Stimulated activated CD8-positive, alpha-beta memory T cell treated with anti-CD3 and anti-CD28 coated beads, Interleukin-4, amount 100 ng/mL, for 48 hours (primary cell): ENCODE measurements around the gene BCLAF3.

ENCODE experiments used
- DNase-seq: peaks from one replicate; pipeline ENCODE4 v3.0.0-alpha.2; 2020

BCLAF3 gene

DNA sequence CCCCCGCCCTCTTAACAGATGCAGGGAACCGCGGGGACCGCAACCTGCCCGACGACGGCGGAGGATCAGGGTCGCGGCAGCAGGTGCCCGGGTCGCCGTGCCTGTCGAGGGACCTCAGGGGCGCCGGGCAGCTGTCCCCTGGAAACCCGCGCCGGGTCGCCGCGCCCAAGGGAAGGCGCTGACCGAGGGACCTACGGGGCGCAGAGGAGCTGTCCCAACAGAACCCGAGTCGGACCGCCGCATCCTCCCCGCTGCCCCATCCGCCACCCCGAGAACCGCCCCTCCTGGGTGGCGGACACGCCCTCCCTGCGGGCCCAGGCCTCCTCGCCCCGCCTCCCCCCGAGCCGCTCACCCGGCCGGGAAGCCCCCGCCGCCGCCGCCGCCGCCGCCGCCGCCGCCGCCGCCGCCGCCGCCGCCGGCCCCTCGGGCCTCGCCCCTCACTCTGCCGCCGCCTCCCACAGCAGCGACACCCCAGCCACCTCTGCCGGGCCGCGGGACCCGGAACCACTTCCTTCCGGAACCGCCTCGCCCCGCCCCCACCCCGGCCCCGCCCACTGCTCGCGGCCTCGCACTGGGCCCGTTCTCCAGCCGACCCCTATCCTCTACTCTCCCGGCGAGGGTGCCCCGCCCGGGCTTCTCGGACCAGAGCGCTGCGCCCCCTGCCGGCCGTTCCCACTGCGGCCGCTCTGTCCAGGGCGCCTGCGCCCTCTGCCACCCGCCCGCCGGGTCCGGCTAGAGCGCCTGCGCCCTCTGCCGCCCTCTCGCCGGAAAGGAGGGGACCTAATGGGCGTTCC lies at the start of gene BCLAF3:
BCLAF3 (minus strand) TSS at position 506 of the 794 bp plus-strand sequence. CDS start 20,797 bp downstream, outside the sequence.
- peak; percentile 91 for DNase-seq

DNA sequence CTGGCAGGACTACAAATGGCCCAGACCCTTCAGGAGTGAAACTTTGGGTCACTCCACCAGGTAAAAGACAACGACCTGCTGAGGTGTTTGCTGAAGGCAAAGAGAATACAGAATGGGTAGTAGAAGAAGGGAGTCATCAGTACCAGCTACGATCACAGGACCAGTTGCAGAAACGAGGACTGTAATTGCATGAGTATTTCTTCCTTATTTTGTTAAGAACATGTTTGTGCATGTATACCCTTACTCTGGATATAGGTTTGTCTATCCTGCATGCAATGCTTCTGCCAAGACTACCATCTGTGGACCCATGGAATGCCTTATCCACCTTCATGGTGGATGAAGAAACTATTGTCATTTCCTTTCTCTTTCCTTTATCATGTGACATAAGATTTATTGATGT lies 48.1 kb upstream of the BCLAF3 start:
- no peak for DNase-seq

DNA sequence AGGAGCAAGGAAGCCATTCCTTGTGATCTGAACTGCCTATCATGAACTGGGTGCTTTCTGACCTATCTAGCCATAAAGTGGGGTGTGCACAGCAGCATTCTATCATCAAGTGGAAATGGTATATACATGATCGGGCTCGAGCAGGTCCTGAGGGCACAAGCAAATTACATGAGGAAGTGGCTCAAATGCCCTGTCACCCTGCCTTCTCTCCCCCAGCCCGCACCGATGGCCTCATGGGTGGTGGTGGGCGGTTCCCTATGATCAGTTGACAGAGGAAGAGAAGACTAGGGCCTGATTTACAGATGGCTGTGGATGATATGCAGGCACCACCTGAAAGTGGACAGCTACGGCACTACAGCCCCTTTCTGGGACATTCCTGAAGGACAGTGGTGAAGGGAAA lies 46.3 kb upstream of the BCLAF3 start:
- DNase-seq = no peak

DNA sequence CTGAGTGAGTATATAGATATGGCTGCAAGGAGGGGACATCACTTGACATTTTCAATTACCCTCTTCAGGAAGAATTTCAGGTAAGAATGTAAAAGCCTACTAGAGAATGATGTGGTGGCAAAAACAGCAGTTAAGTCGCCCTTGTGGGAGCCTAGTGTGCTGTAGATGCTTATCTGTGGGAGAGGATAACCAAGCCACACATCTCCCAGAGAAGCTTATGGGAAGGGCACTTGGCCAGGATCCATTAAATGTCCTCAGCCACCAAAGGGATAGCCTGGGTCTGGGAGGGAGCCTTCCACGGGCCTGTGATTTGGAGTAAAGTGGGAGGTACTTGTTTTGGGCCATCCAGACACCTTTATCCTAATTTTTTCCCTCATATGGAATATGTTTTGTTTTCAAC lies 41.3 kb upstream of the BCLAF3 start:
- no peak for DNase-seq

DNA sequence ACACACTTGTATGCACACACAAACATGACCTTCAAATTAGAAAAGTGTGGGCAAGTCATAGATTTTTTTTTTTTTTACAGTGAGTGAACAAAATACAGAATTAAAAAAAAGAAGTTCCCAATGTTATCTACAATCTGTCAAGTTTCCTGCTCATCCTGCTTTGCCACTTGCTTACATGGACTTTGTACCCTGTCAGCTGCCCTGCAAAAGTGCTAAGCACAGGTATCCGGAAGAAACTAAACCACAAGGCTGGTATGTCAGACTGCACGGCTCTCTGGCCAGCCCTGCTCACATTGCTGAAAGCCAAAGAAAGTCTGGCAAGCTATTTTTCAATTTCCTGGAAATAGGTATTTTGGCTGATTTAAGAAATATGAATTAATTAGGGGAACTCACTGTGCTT lies 38.9 kb upstream of the BCLAF3 start:
- DNase-seq = no peak

DNA sequence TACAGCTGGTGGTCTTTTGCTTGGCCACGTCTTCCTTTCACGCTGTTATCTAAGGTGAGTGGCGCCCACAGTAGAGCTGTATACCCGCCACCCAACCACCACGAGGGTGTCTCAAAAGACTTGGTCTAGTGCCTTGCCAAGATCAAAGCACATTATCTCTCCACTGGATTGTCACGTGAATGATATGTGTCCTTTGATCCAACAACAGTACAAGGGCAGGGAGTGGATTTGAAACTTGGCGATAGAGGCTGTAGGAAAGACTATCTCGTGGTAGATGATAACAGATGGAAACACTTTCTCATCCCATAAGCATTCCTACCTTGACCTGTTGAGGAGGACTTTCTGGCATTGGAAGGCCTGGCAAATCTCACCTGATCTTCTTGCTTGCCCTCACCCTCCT lies 37.7 kb upstream of the BCLAF3 start:
- DNase-seq = no peak

DNA sequence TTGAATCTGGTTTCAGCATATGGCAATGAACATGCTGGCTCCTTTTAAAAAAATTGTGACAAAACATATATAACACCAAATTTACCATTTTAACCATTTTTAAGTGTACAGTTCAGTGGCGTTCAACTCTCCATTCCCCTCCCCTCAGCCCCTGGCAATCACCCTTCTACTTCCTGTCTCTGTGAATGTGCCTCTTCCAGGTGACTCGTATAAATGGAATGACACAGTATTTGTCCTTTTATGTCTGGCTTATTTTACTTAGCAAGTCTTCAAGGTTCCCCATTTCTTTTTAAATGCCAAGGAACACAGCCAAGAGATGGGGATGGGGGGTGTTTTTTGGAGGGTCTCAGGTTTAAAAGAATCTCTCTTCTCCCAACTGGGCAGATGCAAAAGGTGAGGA lies 35.4 kb upstream of the BCLAF3 start:
- no peak for DNase-seq

DNA sequence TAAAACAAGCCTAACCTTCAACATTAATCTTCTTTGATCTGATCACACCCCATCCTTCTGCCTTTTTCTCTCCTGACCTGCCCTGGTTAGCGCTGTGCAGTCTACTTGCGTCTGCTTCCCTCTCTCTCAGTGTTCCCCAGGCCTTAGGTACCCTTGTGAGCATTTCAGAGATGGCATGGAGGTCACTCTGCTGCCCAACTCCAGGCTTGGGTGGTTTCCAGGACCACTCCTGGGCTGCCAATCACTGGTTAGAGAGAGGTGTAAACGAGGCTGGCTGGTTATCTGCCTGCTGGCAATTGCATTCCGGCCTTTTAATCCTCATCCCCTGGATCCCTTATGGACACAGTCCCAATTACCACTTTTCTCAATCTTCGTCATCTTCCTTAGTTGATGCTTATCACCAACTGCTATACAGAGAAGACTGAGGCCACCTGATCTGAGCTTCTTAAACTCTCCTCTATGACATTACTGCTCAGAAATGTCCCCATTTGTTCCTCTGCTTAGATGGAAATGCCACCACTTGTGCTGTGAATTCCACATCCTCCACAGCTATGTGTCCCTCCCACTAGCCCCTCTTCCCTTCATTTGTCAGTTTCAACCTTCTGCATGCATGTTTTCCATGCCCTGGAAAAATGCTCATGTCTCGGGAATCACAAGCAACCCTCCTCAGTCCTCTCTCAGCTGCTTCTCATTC lies 29.0 kb upstream of the BCLAF3 start:
- DNase-seq = no peak

DNA sequence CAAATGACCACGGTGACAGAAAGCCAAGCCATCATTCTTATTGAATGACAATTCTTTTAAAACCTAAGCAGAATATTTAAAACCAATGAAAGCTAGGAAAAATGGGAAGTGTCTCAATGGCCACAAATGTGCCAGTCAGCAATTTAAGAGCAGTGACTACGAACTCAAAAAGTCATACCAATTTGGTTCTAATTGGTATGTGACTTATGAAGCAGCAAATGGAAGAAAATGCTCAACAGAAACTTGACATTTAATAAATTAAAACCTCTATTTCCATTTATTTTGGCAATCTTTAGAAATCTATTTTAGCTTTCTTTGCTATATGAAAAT lies 25.7 kb upstream of the BCLAF3 start:
- DNase-seq = no peak

DNA sequence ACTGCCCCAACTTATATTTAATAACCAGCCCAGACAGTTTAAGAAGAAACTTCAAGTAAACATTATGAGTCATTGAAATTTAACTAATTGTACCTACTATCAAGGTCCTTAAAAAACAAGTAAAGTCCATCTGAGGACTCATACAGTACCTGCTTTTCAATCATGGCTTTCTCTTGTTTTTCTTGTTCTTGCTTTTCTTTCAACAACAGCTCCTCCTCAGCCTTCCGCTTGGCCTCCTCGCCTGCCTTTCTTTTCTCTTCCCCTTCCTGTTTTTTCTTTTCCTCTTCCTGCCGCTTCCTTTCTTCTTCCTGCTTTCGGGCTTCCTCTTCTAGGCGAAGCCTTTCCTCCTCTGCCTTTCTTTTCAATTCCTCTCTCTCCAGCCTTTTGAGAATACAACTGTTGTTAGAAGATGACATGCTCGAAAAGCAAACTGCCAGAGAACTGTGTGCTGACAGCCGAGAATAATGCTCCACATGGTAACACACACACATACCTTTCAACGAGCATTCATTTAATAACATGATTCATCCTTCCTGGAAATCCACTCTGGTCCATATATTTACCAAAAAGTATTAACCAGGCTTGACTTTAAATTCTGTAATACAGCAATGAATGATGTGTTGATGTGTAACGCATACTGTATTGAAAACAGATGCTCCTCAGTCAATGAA lies 25.2 kb upstream of the BCLAF3 start:
- no peak for DNase-seq

DNA sequence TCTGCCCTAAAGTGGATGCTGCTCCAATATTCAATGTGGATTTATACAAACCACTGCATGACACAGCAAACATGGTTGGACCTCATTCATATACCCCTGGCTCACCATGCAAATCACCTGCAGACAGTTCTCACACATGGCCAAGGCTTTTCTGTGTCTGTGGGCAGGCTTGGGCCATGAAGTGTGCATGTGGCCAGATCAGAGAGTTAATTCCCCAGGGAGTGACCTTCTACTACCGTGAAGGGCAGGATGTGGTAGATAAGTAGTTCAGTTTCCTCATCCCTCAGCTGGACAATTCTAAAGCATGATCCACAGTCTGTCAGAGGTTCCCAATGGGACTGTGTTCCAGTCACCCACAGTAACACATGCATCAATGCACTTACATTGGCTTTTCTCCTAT lies 24.6 kb upstream of the BCLAF3 start:
- no peak for DNase-seq

DNA sequence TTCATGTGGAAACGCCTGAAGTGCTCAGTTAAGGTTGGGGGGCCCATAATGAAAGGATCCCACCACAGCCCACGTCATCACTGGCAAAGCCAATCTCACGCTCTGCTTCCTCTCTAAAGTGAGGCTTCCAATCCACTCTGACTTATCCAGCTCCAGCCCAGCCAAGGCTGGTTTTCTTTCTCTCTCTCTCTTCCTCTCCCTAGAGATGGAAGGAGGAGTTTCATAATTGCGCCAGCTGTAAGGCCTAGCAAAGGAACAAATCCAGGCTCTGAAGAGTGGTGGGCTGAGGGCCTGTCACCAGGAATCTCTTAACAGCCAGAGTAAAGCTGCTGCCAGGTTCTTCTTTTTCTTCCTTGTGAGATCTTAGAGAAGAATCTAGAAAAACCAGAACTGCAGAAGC lies 20.7 kb upstream of the BCLAF3 start:
- no peak for DNase-seq

DNA sequence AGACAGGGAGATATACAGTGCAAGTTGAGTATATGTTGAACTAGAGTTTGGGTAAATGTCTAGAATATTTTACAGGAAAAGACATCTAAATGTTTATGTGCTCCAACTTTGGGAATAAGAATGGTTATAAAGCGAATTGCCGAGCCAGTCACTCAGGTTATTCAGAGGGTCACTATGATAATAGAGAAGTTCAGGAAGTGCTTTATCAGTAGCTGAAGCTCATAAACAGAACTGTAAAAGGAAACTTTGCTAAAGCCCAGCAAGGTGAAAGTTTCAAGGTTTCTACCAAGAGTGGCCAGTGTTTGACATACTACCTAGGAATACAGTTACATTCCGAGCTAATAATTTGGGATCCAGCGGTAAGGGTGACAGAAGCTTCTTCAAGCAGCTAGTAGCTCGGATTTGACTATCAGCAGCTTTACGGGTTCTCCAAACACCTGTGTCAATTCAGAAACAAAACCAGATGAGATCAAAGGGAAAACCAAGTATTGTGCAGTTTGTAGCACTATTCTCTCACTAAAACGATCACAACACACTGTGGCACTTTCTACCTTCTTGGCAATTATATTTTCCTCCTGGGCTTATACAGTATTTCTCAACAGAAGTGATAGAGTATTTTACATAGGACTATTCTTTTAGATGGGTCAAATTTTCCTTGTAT lies 17.2 kb upstream of the BCLAF3 start:
- no peak for DNase-seq

DNA sequence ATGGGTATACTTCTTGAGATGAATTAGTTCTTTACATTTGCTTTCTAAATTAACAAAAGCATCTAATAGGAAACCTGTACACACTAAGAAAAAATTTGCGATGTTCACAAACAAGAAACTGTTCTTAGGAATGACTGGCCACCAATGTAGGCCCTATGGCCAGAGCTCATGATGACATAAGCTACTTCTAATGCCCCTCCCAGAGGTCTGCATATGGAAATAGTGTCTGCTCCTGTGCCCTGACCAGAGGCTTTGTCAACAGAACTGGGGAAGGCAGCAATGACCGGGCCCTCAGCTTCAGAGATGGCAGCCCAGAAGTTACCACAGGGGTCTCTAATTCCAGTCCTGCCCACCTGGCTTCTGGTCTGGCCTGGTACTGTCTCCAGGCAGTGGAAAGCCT lies 15.0 kb upstream of the BCLAF3 start:
- no peak for DNase-seq

DNA sequence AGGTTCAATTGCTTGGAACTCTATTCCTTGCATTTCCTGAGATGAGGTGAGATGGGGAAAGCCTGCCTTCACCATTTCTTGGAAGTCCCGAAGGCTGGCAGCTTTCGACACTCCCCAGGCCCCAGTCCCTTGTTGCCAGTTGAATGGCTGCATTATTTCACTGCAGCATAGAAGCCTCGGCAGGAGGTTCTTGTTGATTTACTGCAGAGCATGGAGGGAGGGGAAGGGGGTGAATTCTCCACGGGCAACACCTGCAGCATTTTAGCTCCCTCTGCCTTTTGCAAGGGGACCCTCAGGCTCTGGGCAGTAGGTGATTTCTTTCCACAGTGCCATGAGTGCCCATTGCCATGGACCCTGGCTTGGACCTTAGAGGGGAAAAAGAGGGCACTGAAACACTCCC lies 10.7 kb upstream of the BCLAF3 start:
- no peak for DNase-seq

DNA sequence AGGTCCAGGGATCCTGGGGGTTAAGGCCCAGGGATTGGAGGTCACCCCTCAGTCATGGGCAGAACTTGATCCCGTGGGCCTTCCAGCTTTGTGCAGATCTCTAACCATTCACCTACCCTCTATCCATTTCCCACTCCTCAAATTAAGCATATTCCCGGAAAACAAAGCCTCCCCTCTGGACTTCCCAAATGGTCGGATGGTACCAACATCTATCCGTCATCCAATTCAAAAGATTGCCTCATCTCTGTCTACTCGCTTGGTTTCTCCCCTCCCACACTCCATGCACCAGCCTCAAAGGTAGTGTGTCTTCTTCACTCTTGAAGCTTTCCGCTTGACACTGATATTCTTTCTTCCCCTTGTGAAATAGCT lies 473 bp upstream of the BCLAF3 start:
- DNase-seq = no peak

DNA sequence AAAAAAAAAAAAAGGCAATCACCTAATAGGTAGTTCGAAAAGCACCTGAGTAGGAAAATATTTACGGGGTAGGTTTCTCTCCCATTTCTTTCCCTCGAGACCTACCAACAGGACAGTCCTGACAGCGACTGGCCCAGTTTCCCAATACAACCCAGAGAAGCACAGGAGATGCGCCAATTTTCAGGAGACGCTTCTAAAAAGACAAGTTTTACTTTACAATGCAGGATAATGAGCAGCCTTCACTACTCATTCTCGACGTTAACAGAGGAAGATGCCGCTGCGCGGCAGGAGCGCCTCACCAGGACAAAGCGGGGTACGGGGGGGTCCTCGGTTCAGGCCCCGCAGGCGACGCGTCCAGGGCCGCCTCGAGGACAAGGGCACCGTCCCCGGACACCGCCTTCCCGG lies 708 bp downstream of the BCLAF3 start:
- DNase-seq = peak; percentile 35

DNA sequence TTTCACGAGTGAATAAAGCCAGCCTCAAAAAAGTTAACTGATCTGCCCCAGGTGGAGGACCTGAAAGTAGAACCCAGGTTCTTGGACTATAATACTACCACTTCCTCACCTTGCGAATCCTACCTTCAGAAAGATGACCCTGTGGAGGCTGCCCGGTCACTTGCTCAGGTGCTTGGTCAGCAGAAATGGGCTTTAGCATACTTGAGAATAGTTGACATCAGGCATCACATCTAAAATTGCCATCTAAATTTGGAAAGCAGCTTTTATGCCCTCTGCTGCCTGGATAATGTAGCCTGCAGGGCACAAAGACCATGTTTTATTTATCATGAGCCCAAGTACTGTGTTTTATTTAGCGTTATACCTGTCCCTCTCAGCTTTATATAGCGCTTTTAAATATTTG lies 3.0 kb downstream of the BCLAF3 start:
- no peak for DNase-seq

DNA sequence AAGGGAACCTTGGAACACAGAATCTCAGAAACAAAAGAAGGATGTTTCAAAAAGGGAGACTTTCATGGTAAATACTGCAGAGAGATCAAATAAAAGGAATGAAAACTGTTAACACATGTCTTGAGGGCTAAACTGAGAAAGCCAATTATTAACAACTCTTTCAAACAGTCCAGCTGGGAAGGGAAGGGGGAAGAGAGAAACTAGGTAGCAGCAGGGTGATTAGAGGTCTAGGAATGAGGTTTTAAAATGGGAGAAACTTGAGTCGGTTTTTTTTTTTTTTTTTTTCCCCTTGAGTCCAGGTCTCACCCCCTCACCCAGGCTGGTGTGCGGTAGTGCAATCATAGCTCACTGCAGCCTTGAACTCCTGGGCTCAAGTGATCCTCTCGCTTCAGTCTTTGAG lies 4.3 kb downstream of the BCLAF3 start:
- DNase-seq = no peak

DNA sequence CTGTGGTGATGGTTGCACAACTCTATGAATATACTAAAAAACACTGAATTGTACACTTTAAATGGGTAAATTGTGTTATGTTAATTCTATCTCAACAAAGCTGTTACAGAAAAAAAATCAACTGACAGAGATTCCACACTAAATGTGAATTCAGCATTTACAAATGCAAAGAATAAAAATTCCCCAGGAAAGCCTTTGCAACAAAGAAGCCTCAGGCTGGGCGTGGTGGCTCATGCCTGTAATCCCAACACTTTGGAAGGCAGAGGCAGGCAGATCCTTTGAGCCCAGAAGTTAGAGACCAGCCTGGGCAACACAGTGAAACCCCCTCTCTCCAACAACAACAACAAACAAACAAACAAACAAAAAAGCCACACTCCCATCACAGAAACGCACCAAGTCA lies 8.9 kb downstream of the BCLAF3 start:
- no peak for DNase-seq

DNA sequence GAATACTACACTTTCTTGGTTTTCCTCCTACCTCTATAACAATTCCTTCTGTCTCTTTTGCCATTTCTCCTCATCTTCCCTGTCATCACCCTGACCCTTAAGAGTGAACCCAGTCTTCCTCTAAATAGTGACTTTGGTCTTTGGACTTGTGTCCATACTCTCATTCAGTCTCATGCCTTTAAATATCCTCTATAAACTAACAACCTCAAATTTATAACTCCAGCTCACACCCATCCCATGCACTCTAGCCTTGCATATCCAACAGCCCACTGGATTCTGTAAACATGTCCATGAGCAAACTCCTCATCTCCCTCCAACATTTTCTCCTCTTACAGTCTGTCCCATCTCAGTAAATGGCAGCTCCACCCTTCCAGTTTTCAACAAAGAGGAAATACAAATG lies 15.0 kb downstream of the BCLAF3 start:
- no peak for DNase-seq

DNA sequence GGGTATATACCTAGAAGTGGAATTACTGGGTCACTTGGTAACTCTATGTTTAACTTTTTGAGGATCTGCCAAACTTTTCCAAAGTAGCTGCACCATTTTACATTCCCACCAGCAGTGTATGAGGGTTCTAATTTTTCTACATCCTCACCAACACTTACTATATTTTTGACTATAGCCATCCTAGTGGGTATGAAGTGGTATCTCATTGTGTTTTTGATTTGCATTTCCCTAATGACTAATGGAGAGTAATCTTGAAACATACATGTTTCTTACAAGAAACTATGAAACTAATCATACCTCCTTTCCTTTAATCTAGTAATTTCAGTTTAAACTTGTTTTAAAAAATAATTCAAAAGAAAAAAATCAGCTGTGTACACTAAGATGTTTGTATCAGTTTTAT lies 17.9 kb downstream of the BCLAF3 start:
- no peak for DNase-seq

DNA sequence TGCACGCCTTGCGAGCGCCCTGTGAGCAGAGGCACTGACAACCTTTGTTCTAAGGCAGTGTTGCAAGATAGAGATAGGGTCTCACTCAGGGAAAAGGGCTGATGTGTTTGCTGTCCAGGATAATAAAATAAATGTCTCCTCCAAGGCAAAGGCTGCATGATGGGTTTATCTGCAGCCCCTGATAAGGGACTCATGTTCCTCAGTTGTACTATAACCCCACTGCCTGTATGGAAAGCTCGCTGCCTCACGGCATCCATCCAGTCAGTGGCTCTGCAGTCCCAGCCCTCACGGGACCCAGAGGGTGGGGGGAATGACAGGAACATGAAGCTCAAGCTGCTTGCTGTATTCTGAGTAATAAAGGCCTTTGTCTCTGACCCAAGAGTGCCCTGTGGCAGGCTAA lies 22.6 kb downstream of the BCLAF3 start:
- DNase-seq = no peak

DNA sequence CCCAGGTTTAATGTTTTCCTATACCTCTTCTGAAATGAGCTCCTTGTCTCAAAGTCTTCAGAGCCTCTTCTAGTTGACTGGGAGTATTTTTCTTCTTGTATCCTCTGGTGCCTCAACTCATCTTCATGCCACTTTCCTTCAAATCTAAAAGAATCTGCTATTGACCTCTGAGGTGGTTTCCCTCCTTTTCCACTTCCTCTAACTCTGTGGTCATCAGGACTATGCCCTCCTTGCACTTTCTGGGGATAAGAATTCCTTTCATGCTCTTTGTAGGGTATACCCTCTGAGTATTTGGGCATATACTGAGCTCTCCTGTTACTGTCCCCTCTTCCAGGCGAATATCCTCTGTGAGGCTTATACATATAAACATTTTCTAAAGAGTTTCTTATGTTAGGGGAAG lies 24.8 kb downstream of the BCLAF3 start:
- no peak for DNase-seq
